NCI-H1417 treated with DMSO at 0.1 percent for 48 hours (cell line): ENCODE data around the gene MMADHC.

Experiments used
- DNase-seq: peaks from one replicate; lab custom pipeline; 2025; lab: John Stamatoyannopoulos, UW

Gene MMADHC

GRCh38 chr2:149556452-149556851, 31.1 kb downstream of the MMADHC start:
- DNase-seq, result no peak

GRCh38 chr2:149552830-149553229, 34.7 kb downstream of the MMADHC start:
- DNase-seq, result no peak

- no peak for DNase-seq
Observed at GRCh38 chr2:149552226-149552625, 35.3 kb downstream of the MMADHC start.

- no peak for DNase-seq
Observed at GRCh38 chr2:149544692-149545091, 42.9 kb downstream of the MMADHC start.

GRCh38 chr2:149543845-149544244, 43.7 kb downstream of the MMADHC start:
- no peak for DNase-seq

- no peak for DNase-seq
Observed at GRCh38 chr2:149540138-149540537, 47.4 kb downstream of the MMADHC start.

GRCh38 chr2:149538138-149538833, 49.3 kb downstream of the MMADHC start:
- no peak for DNase-seq

GRCh38 chr2:149537092-149537726, 50.4 kb downstream of the MMADHC start:
- no peak for DNase-seq

- no peak for DNase-seq
Observed at GRCh38 chr2:149536649-149537048, 50.9 kb downstream of the MMADHC start.

GRCh38 chr2:149534674-149535073, 52.9 kb downstream of the MMADHC start:
- no peak for DNase-seq

- DNase-seq, result no peak
Observed at GRCh38 chr2:149528983-149529382, 58.6 kb downstream of the MMADHC start.

GRCh38 chr2:149527998-149528755, 59.4 kb downstream of the MMADHC start:
- DNase-seq, result no peak

- DNase-seq, result no peak
Observed at GRCh38 chr2:149526689-149527088, 60.9 kb downstream of the MMADHC start.

- DNase-seq, result no peak
Observed at GRCh38 chr2:149525323-149525722, 62.3 kb downstream of the MMADHC start.
